22Rv1 (cell line): ENCODE data around the gene IFNGR2.

ENCODE experiments used
- ZFX ChIP-seq: fragments of 450-650 bp; IDR thresholded peaks from 2 replicates; pipeline ENCODE4 v1.6.1; 2017; ENCODE audit warnings: antibody characterized with exemption, borderline replicate concordance
- TF ChIP-seq, protein P1 (sequence below): fragments of 450-650 bp; IDR thresholded peaks from 2 replicates; pipeline ENCODE4 v1.5.1; 2017; ENCODE audit warnings: mild to moderate bottlenecking

DNA sequence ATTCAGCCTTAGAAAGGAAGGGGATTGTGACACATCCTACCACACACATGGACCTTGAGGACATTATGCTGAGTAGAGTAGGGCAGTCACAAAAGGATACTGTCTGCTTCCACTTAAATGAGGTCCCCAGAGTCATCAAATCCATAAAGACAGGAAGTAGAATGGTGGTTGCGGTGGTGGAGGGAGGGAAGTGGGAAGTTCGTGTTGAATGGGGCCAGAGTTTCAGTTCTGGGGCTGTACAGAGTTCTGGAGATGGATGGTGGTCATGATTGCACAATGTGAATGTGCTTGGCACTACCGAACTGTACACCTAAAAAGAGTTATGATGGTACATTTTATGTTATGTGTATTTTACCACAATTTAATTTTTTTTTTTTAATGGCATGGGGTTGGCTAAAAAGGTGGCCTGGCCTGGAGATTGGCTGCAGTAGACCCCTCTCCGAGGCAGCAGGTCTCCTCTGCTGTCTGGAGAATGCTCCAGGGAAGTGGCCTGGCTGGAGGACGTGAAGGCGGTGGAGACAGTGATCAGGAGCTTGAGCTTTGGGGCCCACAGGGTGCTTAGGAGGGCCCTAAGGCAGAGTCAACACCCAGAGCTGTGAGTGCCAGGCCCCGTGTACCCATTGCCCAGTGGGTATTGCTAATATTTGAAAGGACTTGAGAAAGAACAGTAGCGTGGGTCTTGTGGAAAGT, 30.4 kb downstream of the IFNGR2 start:
- TF ChIP-seq, protein P1, sequence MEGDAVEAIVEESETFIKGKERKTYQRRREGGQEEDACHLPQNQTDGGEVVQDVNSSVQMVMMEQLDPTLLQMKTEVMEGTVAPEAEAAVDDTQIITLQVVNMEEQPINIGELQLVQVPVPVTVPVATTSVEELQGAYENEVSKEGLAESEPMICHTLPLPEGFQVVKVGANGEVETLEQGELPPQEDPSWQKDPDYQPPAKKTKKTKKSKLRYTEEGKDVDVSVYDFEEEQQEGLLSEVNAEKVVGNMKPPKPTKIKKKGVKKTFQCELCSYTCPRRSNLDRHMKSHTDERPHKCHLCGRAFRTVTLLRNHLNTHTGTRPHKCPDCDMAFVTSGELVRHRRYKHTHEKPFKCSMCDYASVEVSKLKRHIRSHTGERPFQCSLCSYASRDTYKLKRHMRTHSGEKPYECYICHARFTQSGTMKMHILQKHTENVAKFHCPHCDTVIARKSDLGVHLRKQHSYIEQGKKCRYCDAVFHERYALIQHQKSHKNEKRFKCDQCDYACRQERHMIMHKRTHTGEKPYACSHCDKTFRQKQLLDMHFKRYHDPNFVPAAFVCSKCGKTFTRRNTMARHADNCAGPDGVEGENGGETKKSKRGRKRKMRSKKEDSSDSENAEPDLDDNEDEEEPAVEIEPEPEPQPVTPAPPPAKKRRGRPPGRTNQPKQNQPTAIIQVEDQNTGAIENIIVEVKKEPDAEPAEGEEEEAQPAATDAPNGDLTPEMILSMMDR, result no peak
- no peak for TF ChIP-seq ZFX
